NCI-H146 treated with DMSO at 0.1 percent for 48 hours (cell line): ENCODE results near the gene AMPD2.
"Not testable (repeated sequence)": the region's sequence is repeated elsewhere in the genome, so short reads cannot be mapped to it uniquely, and the experiment has no call there.

Experiments used
- DNase-seq: peaks from one replicate; lab custom pipeline; 2025; ENCODE audit not compliant: unreplicated experiment; lab: John Stamatoyannopoulos, UW

The AMPD2 gene

GRCh38 chr1:109676683-109677381 lies 57.2 kb downstream of the AMPD2 start:
- not testable (repeated sequence) for DNase-seq

DNA sequence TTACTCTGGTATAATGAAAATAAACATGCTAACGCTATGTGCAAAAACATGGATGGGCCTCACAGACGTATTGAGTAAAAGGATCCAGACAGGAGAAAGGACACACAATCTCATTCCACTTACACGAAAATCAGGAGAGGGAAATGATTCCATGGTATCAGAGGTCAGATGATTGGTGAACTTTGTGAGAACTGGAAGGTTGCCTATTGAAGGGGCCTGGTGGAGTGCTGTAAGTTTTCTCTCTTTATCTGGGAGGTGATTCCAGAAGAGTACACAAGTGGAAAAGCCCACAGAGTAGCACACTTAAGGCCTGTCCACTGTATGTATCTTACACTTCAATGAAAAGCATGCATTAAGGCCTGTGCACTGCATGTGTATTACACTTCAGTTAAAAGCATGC lies 57.8 kb downstream of the AMPD2 start:
- no peak for DNase-seq

DNA sequence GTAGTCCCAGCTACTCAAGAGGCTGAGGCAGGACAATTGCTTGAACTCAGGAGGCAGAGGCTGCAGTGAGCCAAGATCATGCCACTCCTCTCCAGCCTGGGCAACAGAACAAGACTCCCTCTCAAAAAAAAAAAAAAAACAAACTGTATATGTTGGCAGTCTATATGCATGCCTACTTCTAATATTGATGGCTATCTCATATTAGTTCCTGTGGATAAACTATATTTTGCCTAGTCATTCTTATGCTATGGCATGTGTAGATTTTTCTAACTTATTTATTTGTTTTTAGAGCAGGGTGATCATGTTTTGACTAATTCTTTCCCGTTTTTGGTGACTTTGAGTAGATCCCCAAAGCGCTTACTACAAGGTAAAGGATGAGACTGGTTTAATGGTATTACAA lies 59.0 kb downstream of the AMPD2 start:
- not testable (repeated sequence) for DNase-seq
